PFSK-1 (cell line): Measurements from ENCODE around the gene RUNX2.

Experiments
- POLR2AphosphoS5 ChIP-seq: IDR thresholded peaks from 2 replicates; pipeline ENCODE4 v1.6.1; 2012; ENCODE audit warnings: low read depth, mild to moderate bottlenecking, control low read depth, low read length, moderate library complexity
- REST ChIP-seq, 2 experiments: IDR thresholded peaks; 2 replicates each; pipeline versions ENCODE4 v1.6.1 to v1.8.0; 2011 to 2012; ENCODE audit warnings: low read depth in 2 of 2, low read length in 2 of 2, control low read depth in 1 of 2, inconsistent platforms in 1 of 2, mild to moderate bottlenecking in 1 of 2, moderate library complexity in 1 of 2; ENCODE audit not compliant: insufficient read depth in 1 of 2

GRCh38 chr6:45513213-45513618 is 185.1 kb downstream of the RUNX2 start:
- TF ChIP-seq POLR2AphosphoS5 (no peak), REST (IDR thresholded peaks at IDR 0.05; ENCODE audit: insufficient read depth in 1 of 2, low read depth in 2 of 2, low read length in 2 of 2) (no peak)
